ENCODE results near the gene CHGA. TPM values are rescaled to one million over a fixed set of nuclear protein-coding genes. Genes with fewer than 3 reads are reported as not detected.

The CHGA gene
- total and polyA plus RNA-seq, 12 donors, result 0.54 to 3,883 (median 760) TPM; not detected in 1

DNA sequence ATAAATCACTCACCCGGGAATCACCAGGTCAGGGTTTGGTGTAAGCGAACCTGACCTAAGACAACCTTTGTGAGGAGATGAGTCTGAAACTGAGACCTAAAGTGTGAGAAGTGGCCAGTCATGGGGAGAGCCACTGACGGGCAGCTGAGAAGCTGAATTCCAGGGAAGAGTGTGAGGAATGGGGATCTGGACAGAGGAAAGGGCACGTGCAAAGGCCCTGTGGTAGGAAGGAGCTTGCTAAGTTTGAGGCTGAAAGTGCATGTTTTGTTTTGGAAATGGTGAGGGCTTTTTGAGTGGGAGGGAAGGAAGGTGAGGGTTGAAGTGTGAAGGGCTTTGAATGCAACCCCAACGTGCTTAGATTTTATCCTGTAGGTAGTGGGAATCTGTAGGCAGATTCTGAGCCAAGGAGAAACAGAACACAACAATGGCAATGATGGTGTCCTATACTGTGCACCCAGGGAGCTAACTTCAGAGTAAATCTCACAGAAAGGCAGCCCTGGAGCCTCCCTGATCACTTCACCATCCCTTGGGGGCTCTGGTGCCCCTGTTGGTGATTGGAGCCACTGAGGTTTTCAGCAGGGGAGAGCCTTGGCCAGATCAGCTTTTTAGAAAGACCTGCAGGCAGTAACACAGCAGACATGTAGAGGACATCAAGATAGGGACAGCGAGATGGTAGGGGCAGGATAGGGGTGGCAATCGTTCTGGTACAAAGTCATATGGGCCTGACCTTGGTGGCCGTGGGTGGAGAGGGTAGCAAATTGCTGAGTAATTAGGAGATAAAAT, 37.5 kb upstream of the CHGA start:
- DNase-seq, result peak in 1 of 7 donors; percentile 46
- no peaks in the 10 kb centered on the region for H3K27me3 ChIP-seq
- intact Hi-C loops (cut with DNase I), result no loop called here
- H3K4me3 ChIP-seq, result no peak overlapping the region
- no peaks in the 10 kb centered on the region for H3K36me3 ChIP-seq (replicated peaks in 1 of 2)
- H3K9me3 ChIP-seq (replicated peaks in 1 of 3), result no peaks in the 10 kb centered on the region
- H3K4me1 ChIP-seq (replicated peaks in 1 of 2), result no peaks in the 10 kb centered on the region
- whole genome bisulfite sequencing, 4 donors, result 52 to 64% (median 54%) methylated on average over 8 of the region's 8 CpGs
- TF ChIP-seq CTCF (IDR thresholded peaks at IDR 0.05), result no peak
- no peak for TF ChIP-seq POLR2A (IDR thresholded peaks at IDR 0.05)
- H3K27ac ChIP-seq, result no peak overlapping the region

DNA sequence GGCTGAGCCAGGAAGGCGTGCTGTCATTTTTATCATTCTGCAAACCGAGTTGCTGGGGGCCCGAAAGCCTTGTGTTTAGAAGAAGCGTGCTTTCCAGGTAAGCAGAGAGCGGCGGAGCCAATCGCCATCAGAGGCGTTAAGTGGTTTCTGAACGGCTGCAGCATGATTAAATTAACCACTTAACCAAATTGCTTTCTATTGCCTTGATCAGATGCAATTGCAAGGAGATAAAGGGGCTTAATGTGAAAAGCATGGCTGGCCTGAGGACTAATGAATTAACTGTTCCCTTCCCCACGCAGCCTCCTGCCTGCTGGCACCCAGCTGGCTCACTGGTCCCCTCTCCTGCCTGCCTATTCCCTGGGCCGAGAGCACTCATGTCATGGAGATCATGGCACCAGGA, 36.6 kb upstream of the CHGA start:
- DNase-seq, result peak in 1 of 7 donors; percentile 88
- TF ChIP-seq POLR2A (IDR thresholded peaks at IDR 0.05) (no peak), CTCF (IDR thresholded peaks at IDR 0.05) (no peak)
- WGBS, 4 donors, result 66 to 72% (median 69%) methylated on average over 11 of the region's 11 CpGs
- intact Hi-C loops (cut with DNase I), result no loop called here
- Histone ChIP-seq H3K27me3 (no peaks in the 10 kb centered on the region), H3K9me3 (replicated peaks in 1 of 3) (no peaks in the 10 kb centered on the region), H3K36me3 (replicated peaks in 1 of 2) (no peaks in the 10 kb centered on the region), H3K27ac (no peak overlapping the region), H3K4me3 (no peak overlapping the region), H3K4me1 (replicated peaks in 1 of 2) (no peaks in the 10 kb centered on the region)

- intact Hi-C loops (cut with DNase I), result no loop called here
- WGBS, 4 donors, result 58 to 85% (median 81%) methylated on average over 1 of the region's 1 CpG
- H3K4me1 ChIP-seq (replicated peaks in 1 of 2), result no peaks in the 10 kb centered on the region
Measured at GRCh38 chr14:92887157-92887556, 35.8 kb upstream of the CHGA start.

GRCh38 chr14:92888896-92889295, 34.1 kb upstream of the CHGA start:
- DNase-seq, result no peak
- TF ChIP-seq POLR2A (IDR thresholded peaks at IDR 0.05) (no peak), CTCF (IDR thresholded peaks at IDR 0.05) (no peak)
- Histone ChIP-seq H3K9me3 (replicated peaks in 1 of 3) (peaks cover 0 to 6% (median 0%) of the 10 kb centered on the region in 3 donors), H3K27me3 (no peaks in the 10 kb centered on the region), H3K36me3 (replicated peaks in 1 of 2) (no peaks in the 10 kb centered on the region), H3K4me3 (no peak overlapping the region), H3K4me1 (replicated peaks in 1 of 2) (no peaks in the 10 kb centered on the region), H3K27ac (no peak overlapping the region)
- intact Hi-C loops (cut with DNase I), result no loop called here

More at GRCh38 chr14:92887157-92887556, 35.8 kb upstream of the CHGA start:
- DNase-seq, result no peak
- Histone ChIP-seq H3K36me3 (replicated peaks in 1 of 2) (no peaks in the 10 kb centered on the region), H3K27me3 (no peaks in the 10 kb centered on the region), H3K4me3 (no peak overlapping the region), H3K27ac (no peak overlapping the region), H3K9me3 (replicated peaks in 1 of 3) (no peaks in the 10 kb centered on the region)
- no peak for TF ChIP-seq POLR2A (IDR thresholded peaks at IDR 0.05)
- no peak for TF ChIP-seq CTCF (IDR thresholded peaks at IDR 0.05)
